H1 (cell line): ENCODE results near the gene ARHGAP15. TPM values are rescaled to one million over a fixed set of nuclear protein-coding genes. Genes with fewer than 3 reads are reported as not detected.
A peak's percentile ranks its signal among the peaks of the same experiment; 100 is the strongest.

Experiments
- CTCF ChIA-PET: fragments of 300-600 bp; sonication (Branson Sonifier 250); formaldehyde crosslinking; loops from one replicate; lab custom pipeline; 2021; ENCODE audit not compliant: partially characterized antibody; lab: Charles Lee
- POLR2A ChIA-PET: fragments of 300-600 bp; sonication (Branson Sonifier 250); formaldehyde crosslinking; loops from one replicate; lab custom pipeline; 2021; ENCODE audit warnings: inconsistent platforms; ENCODE audit not compliant: partially characterized antibody; lab: Charles Lee
- DNase-seq, 2 experiments: peaks; one replicate each; pipeline versions ENCODE4 v3.0.0 to v3.0.0-alpha.2; 2010 to 2022; ENCODE audit warnings: low spot score in 2 of 2, low read depth in 1 of 2, mixed read lengths in 1 of 2
- FAIRE-seq: peaks from 2 replicates; lab custom pipeline; 2011; peaks lifted over from hg19 to GRCh38; lab: Jason Lieb, UNC
- H2AFZ ChIP-seq: 2 replicates; pipeline ENCODE4 v1.8.1; 2012; ENCODE audit warnings: low read length, inconsistent platforms
- H2AK5ac ChIP-seq: 2 replicates; pipeline ENCODE4 v1.6.1; 2013; ENCODE audit warnings: low read depth, low read length
- H2BK120ac ChIP-seq: replicated peaks from 2 replicates; pipeline ENCODE3; 2013; ENCODE audit warnings: low read depth, low read length, inconsistent platforms
- H2BK12ac ChIP-seq: 2 replicates; pipeline ENCODE4 v1.6.1; 2013; ENCODE audit warnings: low read depth, low read length
- H2BK15ac ChIP-seq: 2 replicates; pipeline ENCODE4 v1.6.1; 2013; ENCODE audit warnings: low read length
- H2BK20ac ChIP-seq: 2 replicates; pipeline ENCODE4 v1.6.1; 2013; ENCODE audit warnings: low read length
- H2BK5ac ChIP-seq: 2 replicates; pipeline ENCODE4 v1.6.1; 2013; ENCODE audit warnings: low read depth, low read length
- H3K14ac ChIP-seq: 2 replicates; pipeline ENCODE4 v1.6.1; 2013; ENCODE audit warnings: inconsistent platforms; ENCODE audit not compliant: insufficient read length
- H3K18ac ChIP-seq: 2 replicates; pipeline ENCODE4 v1.6.1; 2013; ENCODE audit warnings: low read length; ENCODE audit errors: extremely low read depth
- H3K23ac ChIP-seq: 2 replicates; pipeline ENCODE4 v1.6.1; 2013; ENCODE audit warnings: inconsistent platforms; ENCODE audit not compliant: insufficient read length
- H3K23me2 ChIP-seq: 2 replicates; pipeline ENCODE4 v1.6.1; 2013; ENCODE audit warnings: low read depth, low read length
- H3K27ac ChIP-seq: 2 replicates; pipeline ENCODE4 v1.6.1; 2011; ENCODE audit warnings: low read depth, low read length, inconsistent platforms
- H3K27me3 ChIP-seq, 4 experiments: replicated peaks in 1 of 4; 1 replicate in 1 of 4; 2 replicates in 3 of 4; pipeline versions ENCODE4 v1.6.1 to v1.8.1; 2011 to 2013; ENCODE audit warnings: low read length in 3 of 4, mild to moderate bottlenecking in 3 of 4, inconsistent platforms in 2 of 4, mixed read lengths in 2 of 4, moderate library complexity in 1 of 4; ENCODE audit not compliant: control insufficient read depth in 3 of 4, insufficient read depth in 3 of 4; ENCODE audit errors: extremely low read depth in 1 of 4
- H3K36me3 ChIP-seq, 4 experiments: 2 replicates each; pipeline versions ENCODE4 v1.6.1 to v1.8.1; 2011 to 2013; ENCODE audit warnings: mild to moderate bottlenecking in 4 of 4, low read length in 3 of 4, moderate library complexity in 2 of 4, control low read depth in 1 of 4, inconsistent platforms in 1 of 4; ENCODE audit not compliant: insufficient read depth in 4 of 4, control insufficient read depth in 2 of 4
- H3K4ac ChIP-seq: replicated peaks from 2 replicates; pipeline ENCODE3; 2013; ENCODE audit warnings: low read length, low read depth, mixed read lengths, inconsistent platforms; ENCODE audit not compliant: insufficient read length
- H3K4me1 ChIP-seq, 4 experiments: replicated peaks in 1 of 4; 1 replicate in 1 of 4; 2 replicates in 3 of 4; pipeline versions ENCODE4 v1.6.1 to v1.8.1; 2011 to 2013; ENCODE audit warnings: low read length in 3 of 4, inconsistent platforms in 2 of 4, mixed read lengths in 1 of 4; ENCODE audit not compliant: insufficient read depth in 4 of 4, control insufficient read depth in 3 of 4
- H3K4me2 ChIP-seq, 2 experiments: 2 replicates each; pipeline versions ENCODE4 v1.6.1 to v1.8.1; 2011 to 2013; ENCODE audit warnings: low read depth in 2 of 2, low read length in 2 of 2, control low read depth in 1 of 2, inconsistent platforms in 1 of 2, mild to moderate bottlenecking in 1 of 2; ENCODE audit not compliant: insufficient read depth in 1 of 2
- H3K4me3 ChIP-seq, 4 experiments: fragments of 200-600, 300-600 bp in 1 of 4; sonication (generic), shearing (Covaris generic), sonication (Bioruptor Twin) in 1 of 4; 2 replicates each; pipeline versions ENCODE4 v1.5.1 to v1.8.1; 2011 to 2016; ENCODE audit warnings: low read length in 4 of 4, low read depth in 3 of 4, control low read depth in 2 of 4, inconsistent platforms in 2 of 4, mild to moderate bottlenecking in 2 of 4, mixed read lengths in 1 of 4, moderate library complexity in 1 of 4; ENCODE audit not compliant: insufficient read depth in 2 of 4; ENCODE audit errors: extremely low read depth in 1 of 4
- H3K56ac ChIP-seq: replicated peaks from 2 replicates; pipeline ENCODE3; 2013; ENCODE audit warnings: low read depth, mild to moderate bottlenecking, mixed read lengths, low read length, inconsistent platforms; ENCODE audit not compliant: insufficient read length
- H3K79me1 ChIP-seq: 2 replicates; pipeline ENCODE4 v1.6.1; 2013; ENCODE audit warnings: low read depth, low read length, control low read depth
- H3K79me2 ChIP-seq, 2 experiments: 2 replicates each; pipeline versions ENCODE4 v1.6.1 to v1.8.1; 2012 to 2013; ENCODE audit warnings: low read length in 2 of 2, mild to moderate bottlenecking in 2 of 2, inconsistent platforms in 1 of 2; ENCODE audit not compliant: insufficient read depth in 2 of 2, control insufficient read depth in 1 of 2
- H3K9ac ChIP-seq, 4 experiments: replicated peaks in 1 of 4; 1 replicate in 1 of 4; 2 replicates in 3 of 4; pipeline versions ENCODE4 v1.6.1 to v1.8.1; 2011 to 2013; ENCODE audit warnings: low read depth in 3 of 4, low read length in 3 of 4, control low read depth in 2 of 4, mild to moderate bottlenecking in 2 of 4, moderate library complexity in 2 of 4, inconsistent platforms in 1 of 4; ENCODE audit errors: extremely low read depth in 1 of 4
- H3K9me3 ChIP-seq, 2 experiments: 2 replicates each; pipeline versions ENCODE4 v1.6.1 to v1.8.1; 2012 to 2013; ENCODE audit warnings: mild to moderate bottlenecking in 2 of 2, moderate library complexity in 2 of 2, control low read depth in 1 of 2, inconsistent platforms in 1 of 2, low read depth in 1 of 2, low read length in 1 of 2, mixed read lengths in 1 of 2; ENCODE audit not compliant: insufficient read depth in 2 of 2
- H4K20me1 ChIP-seq, 2 experiments: replicated peaks in 1 of 2; 2 replicates each; pipeline versions ENCODE3 to v1.8.1; 2011 to 2013; ENCODE audit warnings: inconsistent platforms in 2 of 2, low read length in 2 of 2, mild to moderate bottlenecking in 1 of 2; ENCODE audit not compliant: insufficient read depth in 2 of 2, control insufficient read depth in 1 of 2
- H4K5ac ChIP-seq: 2 replicates; pipeline ENCODE4 v1.6.1; 2013; ENCODE audit warnings: low read length, low read depth, mixed read lengths, inconsistent platforms; ENCODE audit not compliant: insufficient read length
- H4K8ac ChIP-seq: 2 replicates; pipeline ENCODE4 v1.8.0; 2013; ENCODE audit warnings: mild to moderate bottlenecking, moderate library complexity, low read length, inconsistent platforms; ENCODE audit not compliant: insufficient read depth; ENCODE audit errors: extremely low read depth
- H4K91ac ChIP-seq: replicated peaks from 2 replicates; pipeline ENCODE3; 2013; ENCODE audit warnings: low read length, mixed read lengths, inconsistent platforms; ENCODE audit not compliant: insufficient read length
- BCL11A ChIP-seq, 2 experiments: IDR thresholded peaks; one replicate each; pipeline ENCODE4 v1.6.1; 2011; ENCODE audit warnings: low read depth in 2 of 2, low read length in 2 of 2, mild to moderate bottlenecking in 2 of 2
- EP300 ChIP-seq, 2 experiments: IDR thresholded peaks; 1 replicate in 1 of 2; 2 replicates in 1 of 2; pipeline ENCODE4 v1.6.1; 2011 to 2012; ENCODE audit warnings: low read depth in 2 of 2, low read length in 2 of 2, mild to moderate bottlenecking in 2 of 2, borderline replicate concordance in 1 of 2, inconsistent platforms in 1 of 2, moderate library complexity in 1 of 2
- GTF2F1 ChIP-seq: IDR thresholded peaks from 2 replicates; pipeline ENCODE4 v1.6.1; 2012; ENCODE audit warnings: low read depth, low read length, improper control_type of control experiment, borderline replicate concordance
- JUND ChIP-seq: IDR thresholded peaks from 2 replicates; pipeline ENCODE4 v1.6.1; 2011; ENCODE audit warnings: mild to moderate bottlenecking, improper control_type of control experiment, low read length
- KDM5A ChIP-seq: fragments of 200-600 bp; IDR thresholded peaks from 2 replicates; pipeline ENCODE4 v1.7.1; 2012; ENCODE audit warnings: mild to moderate bottlenecking, low read length, inconsistent platforms, mixed read lengths
- POLR2AphosphoS5 ChIP-seq: IDR thresholded peaks from 2 replicates; pipeline ENCODE4 v1.6.1; 2011; ENCODE audit warnings: low read depth, low read length
- SAP30 ChIP-seq: fragments of 300-600 bp; sonication (generic); IDR thresholded peaks from 2 replicates; pipeline ENCODE4 v1.7.1; 2012; ENCODE audit warnings: low read length, moderate library complexity, mild to moderate bottlenecking, inconsistent platforms; ENCODE audit not compliant: insufficient read depth, insufficient replicate concordance
- SRF ChIP-seq: IDR thresholded peaks from 2 replicates; pipeline ENCODE4 v1.6.1; 2011; ENCODE audit warnings: mild to moderate bottlenecking, low read depth, low read length, moderate library complexity
- USF2 ChIP-seq: IDR thresholded peaks from 2 replicates; pipeline ENCODE4 v1.6.1; 2011; ENCODE audit warnings: low read length, improper control_type of control experiment
- WGBS, 2 experiments: shearing (Covaris generic) in 1 of 2; methylation state at CpG; one replicate each; pipeline versions ENCODE4 v1.1.6 to v1.1.7; 2013 to 2015; ENCODE audit warnings: low lambda C conversion rate in 2 of 2, mixed read lengths in 2 of 2, inconsistent platforms in 1 of 2, low coverage in 1 of 2, missing lambda C conversion rate in 1 of 2; ENCODE audit not compliant: insufficient replicate concordance in 2 of 2, insufficient coverage in 1 of 2, insufficient read length in 1 of 2; ENCODE audit errors: extremely low coverage in 1 of 2, missing lambda C conversion rate in 1 of 2; 5-methylcytosine and 5-hydroxymethylcytosine counted together
- polyA plus RNA-seq, 7 experiments: library from polyadenylated mRNA; depleted of rRNA in 3 of 7; stranded (reverse) in 5 of 7; unstranded in 2 of 7; fragments of >200 nt in 5 of 7; fragments of 200-250 nt in 2 of 7; gene quantifications; 1 replicate in 5 of 7; 2 replicates in 1 of 7; 4 replicates in 1 of 7; pipeline versions ENCODE4 v1.2.1 to v1.2.3, GENCODE V29; 2011 to 2013; ENCODE audit warnings: missing spikeins in 2 of 7, mixed read lengths in 2 of 7
- total RNA-seq: library from RNA; stranded (reverse); fragmentation: NEBNext Ultra II Directional; extraction: Animal tissue kit (Norgen Biotek cat#: 25700); gene quantifications from 2 replicates; pipeline ENCODE4 v1.2.1, GENCODE V29; 2021

Gene ARHGAP15
- total and polyA plus RNA-seq, 2 of the 8 experiments (the other 6 are each of a cell fraction or from before 2014, with no cell fraction given): not detected

- no peak overlapping the region for H2BK20ac ChIP-seq
- TF ChIP-seq BCL11A (IDR thresholded peaks at IDR 0.05; ENCODE audit: low read depth in 2 of 2, low read length in 2 of 2) (no peak), JUND (no peak), EP300 (IDR thresholded peaks at IDR 0.05; ENCODE audit: borderline replicate concordance in 1 of 2, low read depth in 2 of 2, low read length in 2 of 2) (no peak), SAP30 (no peak), KDM5A (no peak), SRF (no peak), POLR2AphosphoS5 (no peak), GTF2F1 (no peak), USF2 (no peak)
Observed at GRCh38 chr2:143258126-143258892, 129.1 kb downstream of the ARHGAP15 start.

More at GRCh38 chr2:143258126-143258892, 129.1 kb downstream of the ARHGAP15 start:
- WGBS, 2 experiments: 88% methylated on average over 3 of the region's 3 CpGs; no CpG with 5 or more reads in 1 of the 2 experiments
- Histone ChIP-seq H3K9ac (no peak overlapping the region), H3K79me1 (no peaks in the 10 kb centered on the region), H4K91ac (no peak overlapping the region), H4K5ac (no peak overlapping the region), H2BK15ac (no peak overlapping the region), H3K27me3 (peaks cover 0 to 1% (median 0%) of the 10 kb centered on the region in 4 experiments; a peak in 1 of 7 replicates), H3K79me2 (no peaks in the 10 kb centered on the region), H3K4ac (no peak overlapping the region), H4K20me1 (no peaks in the 10 kb centered on the region), H3K4me3 (no peak overlapping the region), H3K18ac (no peak overlapping the region), H2BK5ac (no peak overlapping the region), H3K56ac (no peak overlapping the region), H2AFZ (0 out of 2 replicates have a peak overlapping the region, but pooled peaks have one; percentile 43), H3K36me3 (no peaks in the 10 kb centered on the region), H2BK12ac (no peak overlapping the region), H3K27ac (no peak overlapping the region), H3K4me2 (no peak overlapping the region), H2AK5ac (no peak overlapping the region), H3K9me3 (no peaks in the 10 kb centered on the region), H3K23ac (no peak overlapping the region), H3K14ac (no peak overlapping the region), H3K23me2 (no peaks in the 10 kb centered on the region; the same call in 1 of the 2 replicates), H3K4me1 (peaks cover 0 to 4% (median 0%) of the 10 kb centered on the region in 4 experiments; a peak in 1 of 7 replicates), H4K8ac (no peak overlapping the region), H2BK120ac (no peak overlapping the region)
- ChIA-PET POLR2A (interaction anchor here (1.4 to 1.9 kb wide), 2 partner anchors 17 to 96 kb away, joined by 3 to 5 read pairs; no protein-coding TSS in a partner anchor), CTCF (interaction anchor here (0.6 to 7.9 kb wide), 37 partner anchors 9 to 900 kb away, joined by 3 to 164 read pairs (median 4); no protein-coding TSS in a partner anchor)
- DNase-seq (no peak), FAIRE-seq (no peak)
